Measurements from ENCODE around the gene PARP16. TPM values are rescaled to one million over a fixed set of nuclear protein-coding genes. Genes with fewer than 3 reads are reported as not detected.

The PARP16 gene
- total and polyA plus RNA-seq, 10 donors, result 6.4 to 11.3 (median 9.6) TPM

- intact Hi-C loops (cut with DNase I; ENCODE audit: low total_unique reads), result no loop called here
Observed at GRCh38 chr15:65212097-65212496, 74.6 kb downstream of the PARP16 start.

GRCh38 chr15:65211482-65211982 is 75.2 kb downstream of the PARP16 start:
- Histone ChIP-seq H3K36me3 (no peaks in the 10 kb centered on the region), H3K27ac (no peak overlapping the region), H3K9me3 (no peaks in the 10 kb centered on the region), H3K27me3 (replicated peaks in 1 of 7) (no peaks in the 10 kb centered on the region), H3K4me3 (no peak overlapping the region), H3K4me1 (no peaks in the 10 kb centered on the region)
- intact Hi-C loops (cut with DNase I; ENCODE audit: low total_unique reads), result no loop called here
- WGBS, 5 donors, result 50 to 68% (median 59%) methylated on average over 5 to 6 of the region's 6 CpGs
- TF ChIP-seq CTCF (IDR thresholded peaks at IDR 0.05 in 8 of 11, conservative IDR thresholded peaks at IDR 0.05 in 3 of 11), result no peak
- no peak for TF ChIP-seq POLR2AphosphoS5 (IDR thresholded peaks at IDR 0.05)
- TF ChIP-seq POLR2A (IDR thresholded peaks at IDR 0.05), result no peak
- DNase-seq, result no peak

More at GRCh38 chr15:65212097-65212496, 74.6 kb downstream of the PARP16 start:
- Histone ChIP-seq H3K36me3 (no peaks in the 10 kb centered on the region), H3K9me3 (no peaks in the 10 kb centered on the region), H3K27ac (no peak overlapping the region), H3K4me1 (no peaks in the 10 kb centered on the region), H3K4me3 (no peak overlapping the region), H3K27me3 (replicated peaks in 1 of 7) (no peaks in the 10 kb centered on the region)
- peak; percentile 59 for DNase-seq
- WGBS, 5 donors, result 65 to 70% (median 67%) methylated on average over 5 of the region's 5 CpGs
- TF ChIP-seq POLR2AphosphoS5 (IDR thresholded peaks at IDR 0.05) (no peak), POLR2A (IDR thresholded peaks at IDR 0.05) (no peak), CTCF (IDR thresholded peaks at IDR 0.05 in 8 of 11, conservative IDR thresholded peaks at IDR 0.05 in 3 of 11) (peak in 7 of 11 experiments; percentile 7 to 39 (median 34))

GRCh38 chr15:65210770-65211481 is 75.8 kb downstream of the PARP16 start, which contains the start of gene CILP:
Gene CILP, minus strand, starts transcription at chr15:65211473. Its CDS starts 1,718 bp downstream, at chr15:65209755.
- H3K27me3 ChIP-seq (replicated peaks in 1 of 7), result no peaks in the 10 kb centered on the region
- 77 to 83% (median 81%) methylated on average over 7 to 8 of the region's 8 CpGs for WGBS, 5 donors
- no peak within 1 kb of the TSS for H3K4me3 ChIP-seq
- intact Hi-C loops (cut with DNase I; ENCODE audit: low total_unique reads), result no loop called here
- DNase-seq, result no peak
- TF ChIP-seq POLR2AphosphoS5 (IDR thresholded peaks at IDR 0.05), result no peak
- no peak for TF ChIP-seq POLR2A (IDR thresholded peaks at IDR 0.05)
- no peak for TF ChIP-seq CTCF (IDR thresholded peaks at IDR 0.05 in 8 of 11, conservative IDR thresholded peaks at IDR 0.05 in 3 of 11)
- H3K4me1 ChIP-seq, result no peaks in the 10 kb centered on the region
- no peaks in the 10 kb centered on the region for H3K9me3 ChIP-seq
- H3K27ac ChIP-seq, result no peak within 1 kb of the TSS
- H3K36me3 ChIP-seq, result no peaks in the 10 kb centered on the region
